Pancreas (tissue), 10 donors: ENCODE data around the gene TCF7L1. TPM values are rescaled to one million over a fixed set of nuclear protein-coding genes. Genes with fewer than 3 reads are reported as not detected.
A peak's percentile ranks its signal among the peaks of the same experiment; 100 is the strongest.
"Not testable (repeated sequence)": the region's sequence is repeated elsewhere in the genome, so short reads cannot be mapped to it uniquely, and the experiment has no call there.

Source experiments
- ATAC-seq, 4 donors: fragments of 200-7000 bp; cut with Tn5 transposase; one replicate each; pipeline versions ENCODE4 v1.8.0 to v1.9.1; 2020; ENCODE audit warnings: mild to moderate bottlenecking in 4 of 4, moderate library complexity in 4 of 4
- DNase-seq, 6 donors: peaks; one replicate each; pipeline ENCODE4 v3.0.0-alpha.2; 2020
- FAIRE-seq: peaks from 2 replicates; lab custom pipeline; 2012; peaks lifted over from hg19 to GRCh38; lab: Jason Lieb, UNC
- H3K27ac ChIP-seq, 4 donors: fragments of 200-600 bp; sonication (generic); 1 replicate in 3 of 4; 2 replicates in 1 of 4; pipeline versions ENCODE4 v1.5.0 to v1.8.0; 2020
- H3K27me3 ChIP-seq, 4 donors: fragments of 200-600 bp; one replicate each; pipeline ENCODE4 v1.8.0; 2021
- H3K36me3 ChIP-seq, 3 donors: fragments of 200-600 bp; sonication (generic) in 1 of 3; one replicate each; pipeline versions ENCODE4 v1.5.0 to v1.8.0; 2020 to 2021
- H3K4me1 ChIP-seq, 3 donors: fragments of 200-600 bp; one replicate each; pipeline ENCODE4 v1.8.0; 2021
- H3K4me3 ChIP-seq, 4 donors: fragments of 200-600 bp; sonication (generic) in 2 of 4; one replicate each; pipeline versions ENCODE4 v1.5.0 to v1.8.0; 2020 to 2021
- H3K9me3 ChIP-seq, 4 donors: fragments of 200-600 bp; one replicate each; pipeline ENCODE4 v1.8.0; 2021
- CTCF ChIP-seq, 4 donors: fragments of 200-600 bp; sonication (generic) in 3 of 4; IDR thresholded peaks; one replicate each; pipeline versions ENCODE4 v1.5.0 to v1.8.0; 2021; ENCODE audit warnings: antibody characterized with exemption in 4 of 4
- WGBS, 2 donors: extraction: QIAGEN DNeasy Blood & Tissue Kit; methylation state at CpG; one replicate each; pipeline ENCODE4 v1.1.7; 2013; 5-methylcytosine and 5-hydroxymethylcytosine counted together
- intact Hi-C, 3 donors: fragments of 100-400 bp; cut with DNase I; formaldehyde crosslinking; loops; one replicate each; pipeline versions ENCODE4 v1.11.1 to v1.14.2; 2022
- polyA plus RNA-seq, 2 donors: library from polyadenylated mRNA; stranded (reverse); fragments of 200-250 nt; gene quantifications; one replicate each; pipeline ENCODE4 v1.2.3, GENCODE V29; 2013
- total RNA-seq, 6 donors: library from RNA; stranded (reverse); fragmentation: NEBNext Ultra II Directional in 4 of 6; extraction: Animal tissue kit (Norgen Biotek cat#: 25700) in 4 of 6; gene quantifications; one replicate each; pipeline versions ENCODE4 v1.2.1 to v1.2.4, GENCODE V29; 2021 to 2023
- donor health status: healthy with polysubstance abuse.
- donor health status: DM: no; HTN: no; CAD: no; lungs with moderate emphysema.
- donor health status: DM: no; HTN: no; CAD: no.
- donor health status: control.
- donor health status: control.
- donor health status: Bipolar disorder and iron deficiency.
- donor health status: DM: yes; HTN: yes; CAD: no.
- donor health status: DM: no; HTN: no; CAD: no.
- donor health status: DM: no; HTN: no; CAD: no.
- donor health status: DM: yes; HTN: yes; CAD: no.

TCF7L1 gene
- total and polyA plus RNA-seq, 8 donors, result 1.1 to 4.0 (median 1.8) TPM

DNA sequence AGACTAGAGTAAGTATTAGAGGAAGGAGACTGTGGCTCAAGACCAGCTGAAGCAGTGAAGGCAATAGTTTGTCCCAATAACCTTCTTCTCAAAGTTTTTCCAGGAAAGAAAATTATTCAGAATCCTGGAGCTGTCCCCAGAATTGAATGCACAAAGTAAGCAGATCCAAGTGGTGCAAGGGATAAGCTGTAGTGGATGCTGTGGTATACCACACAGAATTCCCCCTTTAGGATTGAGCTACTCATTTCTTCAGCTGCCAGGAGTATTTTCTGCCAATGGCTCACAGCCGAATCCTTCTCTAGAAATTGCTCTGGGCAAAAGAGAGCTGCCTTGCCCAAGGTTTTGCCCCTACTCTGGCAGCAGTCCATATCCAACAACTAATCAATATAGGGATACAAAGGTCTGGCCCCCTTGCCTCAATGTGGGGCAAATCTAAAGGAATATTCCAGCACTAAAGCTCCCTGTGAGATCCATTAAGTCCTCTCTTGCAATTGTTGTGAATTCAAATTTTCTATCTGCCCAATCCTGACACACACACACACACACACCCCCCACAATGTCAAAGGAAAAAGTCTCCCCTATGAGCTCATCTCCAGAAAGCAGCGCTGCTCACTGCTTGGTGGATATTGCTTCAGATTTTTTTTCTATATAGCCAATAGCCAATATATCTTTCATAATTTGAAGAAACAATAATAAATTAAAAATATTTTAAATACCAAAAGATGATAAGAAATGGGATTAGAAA, 18.4 kb upstream of the TCF7L1 start:
- Histone ChIP-seq H3K9me3 (no peaks in the 10 kb centered on the region), H3K36me3 (no peaks in the 10 kb centered on the region), H3K4me1 (no peaks in the 10 kb centered on the region), H3K4me3 (no peak overlapping the region), H3K27ac (no peak overlapping the region), H3K27me3 (no peaks in the 10 kb centered on the region)
- 68 to 79% methylated on average over 2 of the region's 2 CpGs for WGBS, 2 donors
- intact Hi-C loops, result no loop called here
- DNase-seq (no peak), FAIRE-seq (no peak), ATAC-seq (peak in 1 of 4 donors; percentile 16)
- no peak for TF ChIP-seq CTCF (IDR thresholded peaks at IDR 0.05)

DNA sequence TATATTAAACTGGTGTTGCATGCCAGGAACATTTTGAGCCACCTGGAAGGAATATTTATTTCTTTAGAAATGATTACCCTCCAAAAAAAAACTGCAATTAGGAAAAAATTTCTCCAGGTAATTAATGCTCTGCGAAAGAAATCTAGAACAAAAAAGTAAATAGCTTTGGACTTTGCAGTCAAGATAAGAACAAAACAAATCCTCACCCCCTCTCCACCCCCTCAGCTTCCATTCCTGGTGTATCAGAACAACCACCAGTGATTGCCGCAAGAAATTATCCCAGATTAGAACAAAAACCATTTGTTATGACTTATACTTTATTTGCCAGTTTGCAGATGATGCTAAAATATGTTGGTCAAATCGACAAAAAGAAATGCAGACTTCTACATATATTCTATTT, 17.0 kb upstream of the TCF7L1 start:
- Histone ChIP-seq H3K27ac (no peak overlapping the region), H3K27me3 (no peaks in the 10 kb centered on the region), H3K36me3 (no peaks in the 10 kb centered on the region), H3K4me3 (no peak overlapping the region), H3K9me3 (no peaks in the 10 kb centered on the region), H3K4me1 (no peaks in the 10 kb centered on the region)
- no peak for TF ChIP-seq CTCF (IDR thresholded peaks at IDR 0.05)
- ATAC-seq (no peak), DNase-seq (no peak), FAIRE-seq (no peak)
- WGBS, 2 donors, result 30 to 33% methylated on average over 3 of the region's 3 CpGs
- intact Hi-C loops, result no loop called here

GRCh38 chr2:85119900-85120299, 13.3 kb upstream of the TCF7L1 start:
- intact Hi-C loops, result no loop called here
- Histone ChIP-seq H3K36me3 (no peaks in the 10 kb centered on the region), H3K9me3 (no peaks in the 10 kb centered on the region), H3K4me1 (no peaks in the 10 kb centered on the region), H3K27ac (no peak overlapping the region), H3K4me3 (no peak overlapping the region), H3K27me3 (no peaks in the 10 kb centered on the region)
- ATAC-seq, result no peak
- no peak for TF ChIP-seq CTCF (IDR thresholded peaks at IDR 0.05)
- no peak for FAIRE-seq
- no peak for DNase-seq

DNA sequence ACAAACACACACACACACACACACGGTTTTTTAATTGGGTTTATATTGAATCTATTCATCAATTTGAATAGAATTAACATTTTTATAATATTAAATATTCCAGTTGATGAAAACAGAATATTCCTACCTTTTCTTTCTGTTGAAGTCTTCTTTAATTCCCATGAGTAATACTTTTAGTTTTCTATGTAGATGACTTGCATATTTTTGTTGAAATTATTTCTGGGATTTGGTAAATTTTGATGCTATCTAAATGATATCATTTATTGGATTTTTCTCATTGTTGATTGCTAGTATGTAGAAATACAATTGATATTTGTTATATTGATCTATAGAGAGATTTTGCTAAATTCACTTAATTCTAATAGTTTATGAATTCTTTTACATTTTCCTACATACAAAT, 12.8 kb upstream of the TCF7L1 start:
- DNase-seq (no peak), FAIRE-seq (peak; percentile 41), ATAC-seq (no peak)
- Histone ChIP-seq H3K36me3 (no peaks in the 10 kb centered on the region), H3K4me3 (no peak overlapping the region), H3K27ac (no peak overlapping the region), H3K27me3 (no peaks in the 10 kb centered on the region), H3K4me1 (no peaks in the 10 kb centered on the region), H3K9me3 (no peaks in the 10 kb centered on the region)
- 31 to 52% methylated on average over 1 of the region's 1 CpG for WGBS, 2 donors
- no peak for TF ChIP-seq CTCF (IDR thresholded peaks at IDR 0.05)
- intact Hi-C loops, result no loop called here

- H3K4me3 ChIP-seq, FAIRE-seq, H3K4me1 ChIP-seq, H3K27ac ChIP-seq, ATAC-seq, H3K36me3 ChIP-seq, intact Hi-C loops, DNase-seq, H3K27me3 ChIP-seq, H3K9me3 ChIP-seq: not testable (repeated sequence)
- 85 to 93% methylated on average over 5 of the region's 5 CpGs for WGBS, 2 donors
Observed at GRCh38 chr2:85126462-85126861, 6.7 kb upstream of the TCF7L1 start.
